Ascending aorta (tissue), 2 donors: ENCODE data around the gene ASGR1. TPM values are rescaled to one million over a fixed set of nuclear protein-coding genes. Genes with fewer than 3 reads are reported as not detected.
"Not testable (repeated sequence)": the region's sequence is repeated elsewhere in the genome, so short reads cannot be mapped to it uniquely, and the experiment has no call there.

Experiments
- DNase-seq, 2 donors: peaks; one replicate each; pipeline ENCODE4 v3.0.0-alpha.2; 2019; ENCODE audit warnings: low spot score in 2 of 2
- H3K27ac ChIP-seq, 2 donors: fragments of 200-600 bp; sonication (generic); one replicate each; pipeline ENCODE4 v1.5.1; 2016 to 2017; ENCODE audit warnings: mild to moderate bottlenecking in 1 of 2
- H3K27me3 ChIP-seq: fragments of 200-600 bp; sonication (generic); one replicate; pipeline ENCODE4 v1.5.1; 2017
- H3K36me3 ChIP-seq, 2 donors: fragments of 200-600 bp; sonication (generic); one replicate each; pipeline ENCODE4 v1.5.1; 2016
- H3K4me1 ChIP-seq, 2 donors: fragments of 200-600 bp; sonication (generic); one replicate each; pipeline ENCODE4 v1.5.1; 2016 to 2017; ENCODE audit warnings: mild to moderate bottlenecking in 1 of 2
- H3K4me3 ChIP-seq, 2 donors: fragments of 200-600 bp; sonication (generic); one replicate each; pipeline ENCODE4 v1.5.1; 2016 to 2017; ENCODE audit warnings: mild to moderate bottlenecking in 1 of 2
- H3K9me3 ChIP-seq, 2 donors: fragments of 200-600 bp; sonication (generic); one replicate each; pipeline ENCODE4 v1.5.1; 2016
- intact Hi-C: fragments of 100-400 bp; cut with DNase I; formaldehyde crosslinking; loops from one replicate; pipeline ENCODE4 v1.15.1; 2023
- total RNA-seq: library from RNA; depleted of rRNA; stranded (reverse); fragments of >200 nt; gene quantifications from one replicate; pipeline ENCODE4 v1.1.0, GENCODE V29; 2016
- TF ChIP-seq, protein P1 (sequence below), 3 experiments: fragments of 200-600 bp in 2 of 3; fragments of 450-650 bp in 1 of 3; sonication (generic) in 2 of 3; IDR thresholded peaks; one replicate each; pipeline ENCODE4 v1.5.1; 2016 to 2019; ENCODE audit warnings: antibody characterized with exemption in 3 of 3, mild to moderate bottlenecking in 1 of 3, moderate library complexity in 1 of 3

Gene ASGR1
- total RNA-seq, 1 donor from 2014 or later, result 3.9 TPM

GRCh38 chr17:7183433-7184090 lies 4.4 kb upstream of the ASGR1 start:
- Histone ChIP-seq H3K4me3 (no peak overlapping the region), H3K27ac (no peak overlapping the region), H3K9me3 (no peaks in the 10 kb centered on the region), H3K27me3 (no peaks in the 10 kb centered on the region), H3K4me1 (no peaks in the 10 kb centered on the region), H3K36me3 (no peaks in the 10 kb centered on the region)
- no peak for DNase-seq
- TF ChIP-seq, protein P1, sequence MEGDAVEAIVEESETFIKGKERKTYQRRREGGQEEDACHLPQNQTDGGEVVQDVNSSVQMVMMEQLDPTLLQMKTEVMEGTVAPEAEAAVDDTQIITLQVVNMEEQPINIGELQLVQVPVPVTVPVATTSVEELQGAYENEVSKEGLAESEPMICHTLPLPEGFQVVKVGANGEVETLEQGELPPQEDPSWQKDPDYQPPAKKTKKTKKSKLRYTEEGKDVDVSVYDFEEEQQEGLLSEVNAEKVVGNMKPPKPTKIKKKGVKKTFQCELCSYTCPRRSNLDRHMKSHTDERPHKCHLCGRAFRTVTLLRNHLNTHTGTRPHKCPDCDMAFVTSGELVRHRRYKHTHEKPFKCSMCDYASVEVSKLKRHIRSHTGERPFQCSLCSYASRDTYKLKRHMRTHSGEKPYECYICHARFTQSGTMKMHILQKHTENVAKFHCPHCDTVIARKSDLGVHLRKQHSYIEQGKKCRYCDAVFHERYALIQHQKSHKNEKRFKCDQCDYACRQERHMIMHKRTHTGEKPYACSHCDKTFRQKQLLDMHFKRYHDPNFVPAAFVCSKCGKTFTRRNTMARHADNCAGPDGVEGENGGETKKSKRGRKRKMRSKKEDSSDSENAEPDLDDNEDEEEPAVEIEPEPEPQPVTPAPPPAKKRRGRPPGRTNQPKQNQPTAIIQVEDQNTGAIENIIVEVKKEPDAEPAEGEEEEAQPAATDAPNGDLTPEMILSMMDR (IDR thresholded peaks at IDR 0.05), result no peak
- intact Hi-C loops, result no loop called here

DNA sequence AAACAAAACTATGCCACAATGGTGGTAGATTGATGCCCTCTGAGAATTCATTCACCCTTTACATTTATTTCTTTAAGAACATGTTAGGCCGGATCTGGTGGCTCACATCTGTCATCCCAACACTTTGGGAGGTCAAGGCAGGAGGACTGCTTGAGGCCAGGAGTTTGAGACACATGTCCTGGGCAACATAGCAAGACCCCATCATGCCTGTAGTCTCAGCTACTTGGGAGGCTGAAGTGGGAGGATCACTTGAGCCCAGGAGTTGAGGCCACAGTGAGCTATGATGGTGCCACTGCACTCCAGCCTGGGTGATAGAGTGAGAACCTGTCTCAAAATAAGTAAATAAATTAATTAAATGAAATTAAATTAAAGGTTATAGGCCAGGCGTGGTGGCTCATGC lies 2.9 kb upstream of the ASGR1 start:
- DNase-seq, H3K27me3 ChIP-seq, H3K4me1 ChIP-seq, H3K36me3 ChIP-seq, H3K9me3 ChIP-seq, H3K27ac ChIP-seq, H3K4me3 ChIP-seq, intact Hi-C loops: not testable (repeated sequence)

GRCh38 chr17:7178973-7179316 lies 225 bp downstream of the ASGR1 start:
- no peak for DNase-seq
- Histone ChIP-seq H3K36me3 (no peaks in the 10 kb centered on the region), H3K27ac (no peak overlapping the region), H3K4me3 (no peak overlapping the region), H3K27me3 (no peaks in the 10 kb centered on the region), H3K4me1 (peaks cover 4 to 13% of the 10 kb centered on the region in 2 donors), H3K9me3 (no peaks in the 10 kb centered on the region)
- intact Hi-C loops, result loop anchor here (5.0 kb wide), 1 partner anchor 127 kb away; no protein-coding TSS in a partner anchor
- TF ChIP-seq, protein P1 (IDR thresholded peaks at IDR 0.05), result no peak

- no peak overlapping the region for H3K27ac ChIP-seq
- no peaks in the 10 kb centered on the region for H3K9me3 ChIP-seq
- peaks cover 4 to 13% of the 10 kb centered on the region in 2 donors for H3K4me1 ChIP-seq
- H3K4me3 ChIP-seq, result peak overlapping the region; percentile 18 to 51
- no peaks in the 10 kb centered on the region for H3K36me3 ChIP-seq
- H3K27me3 ChIP-seq, result no peaks in the 10 kb centered on the region
- intact Hi-C loops, result loop anchor here (5.0 kb wide), 1 partner anchor 126 kb away; no protein-coding TSS in a partner anchor
- no peak for DNase-seq
- TF ChIP-seq, protein P1 (IDR thresholded peaks at IDR 0.05), result no peak
Observed at GRCh38 chr17:7177954-7178477, 1.2 kb downstream of the ASGR1 start.

GRCh38 chr17:7177191-7177953 lies 1.8 kb downstream of the ASGR1 start:
- Histone ChIP-seq H3K27ac (no peak overlapping the region), H3K36me3 (no peaks in the 10 kb centered on the region), H3K9me3 (no peaks in the 10 kb centered on the region), H3K4me3 (peak overlapping the region; percentile 18 to 51), H3K4me1 (peaks cover 4 to 13% of the 10 kb centered on the region in 2 donors), H3K27me3 (no peaks in the 10 kb centered on the region)
- intact Hi-C loops, result loop anchor here (5.0 kb wide), 1 partner anchor 125 kb away; no protein-coding TSS in a partner anchor
- peak in 1 of 2 donors; percentile 73 for DNase-seq
- TF ChIP-seq, protein P1 (IDR thresholded peaks at IDR 0.05), result peak; percentile 66 to 83 (median 82)

GRCh38 chr17:7176841-7177190 lies 2.4 kb downstream of the ASGR1 start:
- Histone ChIP-seq H3K9me3 (no peaks in the 10 kb centered on the region), H3K36me3 (no peaks in the 10 kb centered on the region), H3K4me1 (peaks cover 4 to 13% of the 10 kb centered on the region in 2 donors), H3K27ac (no peak overlapping the region), H3K4me3 (peak overlapping the region in 1 of 2 donors; percentile 51), H3K27me3 (no peaks in the 10 kb centered on the region)
- TF ChIP-seq, protein P1 (IDR thresholded peaks at IDR 0.05), result no peak
- DNase-seq, result no peak
- intact Hi-C loops, result loop anchor here (5.0 kb wide), 1 partner anchor 125 kb away; no protein-coding TSS in a partner anchor
